T-helper 22 cell (primary cell): Measurements from ENCODE around the gene GEMIN4.
"Not testable (repeated sequence)": the region's sequence is repeated elsewhere in the genome, so short reads cannot be mapped to it uniquely, and the experiment has no call there.

Experiments used
- DNase-seq: peaks from one replicate; pipeline ENCODE4 v3.0.0-alpha.2; 2020; ENCODE audit warnings: low read depth

The GEMIN4 gene

DNA sequence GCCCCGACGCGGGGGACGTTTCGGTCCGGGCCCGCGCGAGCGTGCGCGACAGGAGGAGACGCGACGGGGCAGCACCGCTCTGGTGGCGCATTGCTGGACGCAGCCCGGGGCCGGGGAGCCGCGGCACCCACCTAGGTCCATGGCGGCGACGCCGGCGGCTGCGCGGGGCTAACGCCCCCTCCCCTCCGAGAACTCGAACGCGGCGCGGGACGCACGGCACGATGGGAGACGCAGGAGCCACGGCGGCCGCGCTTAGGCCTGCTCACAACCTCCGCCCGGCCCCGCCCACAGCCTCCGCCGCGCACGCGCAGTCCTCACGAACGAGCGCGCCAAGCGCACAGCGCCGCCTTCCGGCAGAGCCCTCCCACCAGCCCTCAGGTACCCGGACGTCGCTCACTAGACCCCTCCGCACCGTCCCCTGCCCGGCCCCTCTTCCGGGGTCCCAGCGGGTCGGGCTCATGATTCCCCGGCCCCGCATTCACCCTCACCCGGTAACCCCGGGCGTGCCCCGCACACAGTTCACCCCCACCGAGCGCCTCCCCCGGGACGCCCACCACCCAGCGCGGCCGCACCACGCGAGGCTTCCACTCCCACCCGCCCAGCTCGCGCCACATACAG lies at the start of gene GEMIN4:
Gene GEMIN4 (minus strand): TSS at position 263 of the 618 bp plus-strand sequence. CDS start 122 bp downstream, at position 141.
- DNase-seq: peak; percentile 86

- no peak for DNase-seq
These were observed 49.6 kb upstream of the GEMIN4 start for GRCh38 chr17:801660-802059.

GRCh38 chr17:800446-801242 lies 48.6 kb upstream of the GEMIN4 start:
- no peak for DNase-seq

- no peak for DNase-seq
These were observed 47.2 kb upstream of the GEMIN4 start for GRCh38 chr17:799261-799660.

DNA sequence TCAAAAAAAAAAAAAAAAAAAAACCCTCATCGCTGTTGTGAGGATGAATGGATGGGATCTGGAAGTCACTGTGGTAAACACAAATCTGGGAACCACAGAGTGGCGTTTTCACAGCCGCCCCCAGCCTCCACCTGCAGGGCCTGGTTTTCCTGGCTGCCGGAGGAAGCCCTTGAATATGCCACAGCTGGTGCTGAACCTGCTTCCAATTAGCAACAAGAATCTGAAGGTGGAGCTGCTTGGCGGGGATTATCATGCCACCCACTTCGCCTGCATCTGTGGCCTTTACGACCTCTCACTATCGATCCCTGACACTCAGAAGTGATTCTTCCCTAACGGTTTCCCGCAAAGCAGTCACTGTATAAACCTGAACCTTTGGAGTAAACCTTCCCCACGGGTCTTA lies 46.2 kb upstream of the GEMIN4 start:
- DNase-seq: no peak

GRCh38 chr17:797236-797840 lies 45.3 kb upstream of the GEMIN4 start:
- DNase-seq: no peak

- DNase-seq: no peak
These were observed 44.5 kb upstream of the GEMIN4 start for GRCh38 chr17:796609-797008.

- no peak for DNase-seq
These were observed 43.7 kb upstream of the GEMIN4 start for GRCh38 chr17:795721-796120.

GRCh38 chr17:795276-795675 lies 43.2 kb upstream of the GEMIN4 start:
- DNase-seq: no peak

DNA sequence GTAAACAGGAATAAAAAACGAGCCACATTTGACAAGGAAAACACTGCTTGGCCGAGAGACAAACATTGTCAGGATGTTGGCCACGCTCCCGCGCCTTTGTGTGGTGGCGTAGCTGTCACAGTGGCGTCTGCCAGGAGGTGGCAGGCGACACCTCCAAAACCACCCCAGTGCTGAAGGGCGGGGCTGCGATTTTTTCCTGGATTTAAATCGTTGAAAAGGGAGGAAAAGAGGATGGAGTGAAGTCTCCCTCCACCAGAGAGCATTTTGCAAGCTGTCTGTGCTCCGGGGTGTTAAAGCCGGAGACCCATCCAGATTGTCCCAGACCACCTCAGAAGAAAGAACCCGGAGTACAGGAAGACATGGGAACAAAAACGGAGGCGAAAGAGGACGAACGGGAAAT lies 42.8 kb upstream of the GEMIN4 start:
- DNase-seq: no peak

GRCh38 chr17:792277-792676 lies 40.2 kb upstream of the GEMIN4 start:
- DNase-seq: no peak

- DNase-seq: no peak
These were observed 39.8 kb upstream of the GEMIN4 start for GRCh38 chr17:791829-792228.

GRCh38 chr17:790874-791247 lies 38.8 kb upstream of the GEMIN4 start:
- not testable (repeated sequence) for DNase-seq

DNA sequence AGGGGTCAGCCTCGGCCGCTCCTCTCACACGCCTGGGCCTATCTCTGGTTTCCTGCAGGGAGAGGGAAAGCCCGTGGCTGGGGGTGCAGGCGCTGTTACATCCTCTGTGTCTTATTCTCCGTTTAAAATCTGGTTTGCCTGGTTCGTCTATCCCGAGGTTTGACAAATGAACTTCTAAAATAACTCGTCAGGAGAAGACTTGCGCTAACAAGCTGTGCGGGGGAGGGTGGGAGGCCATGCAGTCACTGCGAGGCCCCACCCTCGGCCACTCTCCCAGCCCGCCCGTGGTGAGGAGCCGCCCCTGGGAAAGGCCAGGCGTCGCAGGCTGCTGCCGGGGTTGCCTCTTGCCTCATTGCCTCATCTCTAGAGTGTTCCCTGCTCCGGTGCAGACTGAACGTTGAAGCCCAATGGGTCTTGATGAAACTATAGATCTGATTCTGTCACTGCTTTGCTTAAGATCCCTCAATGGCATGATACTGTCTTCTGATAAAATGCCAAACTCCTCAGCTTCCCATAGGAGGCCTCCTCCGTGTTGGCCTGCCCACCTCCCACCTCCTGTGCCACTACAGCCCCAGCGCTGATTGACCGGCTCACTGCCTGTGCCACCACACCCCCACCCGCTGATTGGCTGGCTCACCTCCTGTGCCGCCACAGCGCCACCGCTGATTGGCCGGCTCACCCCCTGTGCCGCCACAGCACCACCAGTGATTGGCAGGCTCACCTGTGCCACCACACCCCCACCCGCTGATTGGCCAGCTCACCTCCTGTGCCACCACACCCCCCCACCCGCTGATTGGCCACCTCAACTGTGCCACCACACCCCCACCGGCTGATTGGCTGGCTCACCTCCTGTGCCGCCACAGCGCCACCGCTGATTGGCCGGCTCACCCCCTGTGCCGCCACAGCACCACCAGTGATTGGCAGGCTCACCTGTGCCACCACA lies 38.1 kb upstream of the GEMIN4 start:
- not testable (repeated sequence) for DNase-seq

GRCh38 chr17:789160-789840 lies 37.2 kb upstream of the GEMIN4 start:
- no peak for DNase-seq

GRCh38 chr17:788551-788950 lies 36.5 kb upstream of the GEMIN4 start:
- DNase-seq: no peak

DNA sequence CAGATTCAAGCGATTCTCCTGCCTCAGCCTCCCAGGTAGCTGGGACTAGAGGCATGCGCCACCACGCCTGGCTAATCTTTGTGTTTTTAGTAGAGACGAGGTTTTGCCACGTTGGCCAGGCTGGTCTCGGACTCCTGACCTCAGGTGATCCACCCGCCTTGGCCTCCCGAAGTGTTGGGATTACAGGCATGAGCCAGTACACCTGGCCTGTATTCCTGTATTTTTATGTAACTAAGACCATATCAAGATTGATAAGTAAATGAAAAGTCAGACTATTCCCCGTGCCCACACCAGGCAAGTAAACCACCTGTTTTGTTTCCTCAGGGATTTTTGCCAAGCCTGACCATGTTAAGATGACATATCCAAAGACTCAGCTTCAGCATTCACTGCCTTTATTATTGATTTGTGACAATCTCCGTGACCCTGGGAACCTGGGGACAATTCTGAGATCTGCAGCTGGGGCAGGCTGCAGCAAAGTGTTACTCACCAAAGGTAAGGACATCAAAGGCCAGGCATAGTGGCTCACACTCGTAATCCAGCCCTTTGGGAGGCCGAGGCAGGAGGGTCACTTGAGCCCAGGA lies 35.7 kb upstream of the GEMIN4 start:
- DNase-seq: no peak

- not testable (repeated sequence) for DNase-seq
These were observed 33.8 kb upstream of the GEMIN4 start for GRCh38 chr17:785901-786300.

DNA sequence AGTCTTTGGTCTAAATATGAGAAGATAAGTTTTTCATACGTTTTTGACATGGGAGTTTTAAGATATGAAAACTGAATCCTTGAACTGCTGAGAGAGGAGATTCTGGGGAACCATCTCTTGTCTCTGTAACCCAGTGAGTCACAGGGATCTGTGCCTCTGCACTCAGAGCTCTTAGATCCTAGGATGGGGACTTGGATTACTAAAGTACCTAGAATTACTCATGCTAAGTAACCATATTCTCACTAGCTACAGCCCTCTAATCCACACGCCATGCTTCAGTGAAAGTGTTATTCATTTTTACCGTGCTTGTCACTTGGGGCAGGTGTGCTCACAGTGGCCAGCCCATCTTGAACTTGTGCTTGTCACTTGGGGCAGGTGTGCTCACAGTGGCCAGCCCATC lies 32.1 kb upstream of the GEMIN4 start:
- no peak for DNase-seq

DNA sequence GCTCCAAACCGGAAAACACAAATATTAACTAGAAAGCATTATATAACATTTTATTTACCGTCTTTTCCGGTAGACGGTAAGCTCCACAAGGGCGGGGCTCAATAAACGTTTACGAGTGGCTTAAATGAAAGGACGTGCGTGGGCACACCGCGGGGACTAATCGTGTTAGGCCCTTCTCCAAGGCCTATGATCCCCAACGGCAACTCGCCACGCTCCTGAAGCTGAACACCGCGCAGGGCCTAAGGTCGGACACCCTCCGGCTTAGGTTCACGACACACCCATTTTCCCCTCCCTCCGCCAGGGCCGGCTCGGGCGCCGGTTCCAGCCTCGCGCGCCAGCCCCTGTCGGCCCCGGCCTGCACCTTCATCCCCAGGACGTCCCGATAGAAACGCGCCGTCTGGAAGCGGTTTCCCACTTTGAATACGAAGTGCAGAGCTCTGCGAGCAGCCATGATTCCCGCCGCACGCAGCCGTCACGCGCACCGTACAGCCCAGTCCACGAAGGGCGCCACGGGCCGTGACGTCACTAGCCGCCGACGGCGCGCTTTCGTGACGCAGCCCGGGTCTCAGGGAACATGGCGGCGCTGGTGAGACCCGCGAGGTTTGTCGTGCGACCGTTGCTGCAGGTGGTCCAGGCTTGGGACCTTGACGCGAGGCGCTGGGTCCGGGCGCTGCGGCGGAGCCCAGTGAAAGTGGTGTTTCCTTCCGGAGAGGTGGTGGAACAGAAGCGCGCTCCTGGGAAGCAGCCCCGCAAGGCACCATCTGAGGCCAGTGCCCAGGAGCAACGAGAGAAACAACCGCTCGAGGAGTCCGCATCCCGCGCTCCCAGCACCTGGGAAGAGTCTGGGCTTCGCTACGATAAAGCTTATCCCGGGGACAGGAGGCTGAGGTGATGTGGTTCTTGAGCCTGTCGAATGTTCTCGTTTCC lies 30.0 kb upstream of the GEMIN4 start, which contains the start of the genes GLOD4 and MRM3:
Gene GLOD4 (minus strand): TSS at position 476 of the 927 bp plus-strand sequence. CDS start 25 bp downstream, at position 451.
Gene MRM3 (plus strand): TSS at position 549 of the 927 bp plus-strand sequence. CDS start 26 bp downstream, at position 575.
- peak; percentile 89 for DNase-seq
